Loucy (cell line): Measurements from ENCODE around the gene PLXNA4.

Experiments used
- H2AFZ ChIP-seq: fragments of 200-600 bp; sonication (generic); 2 replicates; pipeline ENCODE4 v1.6.0; 2016; ENCODE audit warnings: antibody characterized with exemption, mild to moderate bottlenecking, low read length, moderate library complexity
- H3F3A ChIP-seq: fragments of 200-600 bp; 2 replicates; pipeline ENCODE4 v1.6.0; 2016; ENCODE audit warnings: antibody characterized with exemption, low read depth, mild to moderate bottlenecking
- H3K27me3 ChIP-seq: fragments of 200-600 bp; sonication (generic); 2 replicates; pipeline ENCODE4 v1.6.1; 2014; ENCODE audit warnings: low read length, mild to moderate bottlenecking; ENCODE audit not compliant: insufficient read depth, poor library complexity, severe bottlenecking
- H3K36me3 ChIP-seq: fragments of 200-600 bp; sonication (generic); 2 replicates; pipeline ENCODE4 v1.6.1; 2016; ENCODE audit warnings: low read length; ENCODE audit not compliant: insufficient read depth
- H3K4me1 ChIP-seq: fragments of 200-600 bp; sonication (generic); 2 replicates; pipeline ENCODE4 v1.5.1; 2014; ENCODE audit warnings: low read length, mild to moderate bottlenecking; ENCODE audit not compliant: insufficient read depth, poor library complexity, severe bottlenecking
- H3K4me2 ChIP-seq: fragments of 200-600 bp; sonication (generic); 2 replicates; pipeline ENCODE4 v1.6.0; 2014; ENCODE audit warnings: antibody characterized with exemption, low read length, low read depth, mild to moderate bottlenecking; ENCODE audit not compliant: poor library complexity, severe bottlenecking
- H3K4me3 ChIP-seq: fragments of 200-600 bp; sonication (generic); 2 replicates; pipeline ENCODE4 v1.5.1; 2014; ENCODE audit warnings: low read length, mild to moderate bottlenecking, mixed read lengths; ENCODE audit not compliant: poor library complexity, severe bottlenecking
- H3K79me2 ChIP-seq: fragments of 200-600 bp; sonication (generic); 2 replicates; pipeline ENCODE4 v1.6.1; 2014; ENCODE audit warnings: low read length; ENCODE audit not compliant: insufficient read depth
- H3K9ac ChIP-seq: fragments of 200-600 bp; sonication (generic); 2 replicates; pipeline ENCODE4 v1.6.0; 2014; ENCODE audit warnings: mild to moderate bottlenecking, low read depth, low read length, moderate library complexity; ENCODE audit not compliant: poor library complexity, severe bottlenecking
- H3K9me2 ChIP-seq: fragments of 200-600 bp; sonication (generic); replicated peaks from 2 replicates; pipeline ENCODE4 v1.6.1; 2016; ENCODE audit warnings: low read depth, low read length, mixed read lengths
- H3K9me3 ChIP-seq: fragments of 200-600 bp; sonication (generic); 2 replicates; pipeline ENCODE4 v1.6.1; 2014; ENCODE audit warnings: mild to moderate bottlenecking, antibody characterized with exemption, low read length, low read depth; ENCODE audit not compliant: insufficient read depth
- H4K20me1 ChIP-seq: fragments of 200-600 bp; sonication (generic); 2 replicates; pipeline ENCODE4 v1.6.0; 2014; ENCODE audit warnings: antibody characterized with exemption, low read length, mild to moderate bottlenecking; ENCODE audit not compliant: insufficient read depth, poor library complexity, severe bottlenecking
- CTCF ChIP-seq: fragments of 200-600 bp; sonication (generic); conservative IDR thresholded peaks from 2 replicates; pipeline ENCODE4 v1.5.1; 2014; ENCODE audit warnings: mild to moderate bottlenecking, antibody characterized with exemption, low read length
- EZH2phosphoT487 ChIP-seq: fragments of 200-600 bp; IDR thresholded peaks from 2 replicates; pipeline ENCODE4 v1.6.1; 2018; ENCODE audit warnings: antibody characterized with exemption, mild to moderate bottlenecking, moderate library complexity, borderline replicate concordance

Gene PLXNA4

GRCh38 chr7:132575982-132576720 lies at the start of gene PLXNA4:
Gene PLXNA4 (minus strand): TSS chr7:132576470. CDS start chr7:132508693, 67,777 bp downstream.
- H3K9ac ChIP-seq, result no peak within 1 kb of the TSS

GRCh38 chr7:132625651-132626050 lies 49.4 kb upstream of the PLXNA4 start:
- Histone ChIP-seq H3K4me3 (no peak overlapping the region), H3K36me3 (no peaks in the 10 kb centered on the region), H4K20me1 (no peaks in the 10 kb centered on the region), H3K9me2 (no peaks in the 10 kb centered on the region), H3K4me2 (no peak overlapping the region), H3F3A (no peaks in the 10 kb centered on the region), H3K9me3 (no peaks in the 10 kb centered on the region; the same call in 1 of the 2 replicates), H2AFZ (no peak overlapping the region), H3K79me2 (no peaks in the 10 kb centered on the region), H3K9ac (no peak overlapping the region), H3K4me1 (no peaks in the 10 kb centered on the region), H3K27me3 (no peaks in the 10 kb centered on the region)
- TF ChIP-seq CTCF (no peak), EZH2phosphoT487 (no peak)

More at GRCh38 chr7:132575982-132576720, at the start of gene PLXNA4:
- Histone ChIP-seq H3K4me1 (peaks cover 3% of the 10 kb centered on the region), H3K4me3 (peak within 1 kb of the TSS; percentile 46), H3K27me3 (peaks cover 25% of the 10 kb centered on the region), H3K4me2 (peak within 1 kb of the TSS; percentile 57), H3K9me3 (no peaks in the 10 kb centered on the region), H3K9me2 (no peaks in the 10 kb centered on the region), H3F3A (no peaks in the 10 kb centered on the region), H3K79me2 (no peaks in the 10 kb centered on the region), H4K20me1 (no peaks in the 10 kb centered on the region), H3K36me3 (no peaks in the 10 kb centered on the region), H2AFZ (no peak within 1 kb of the TSS)
- TF ChIP-seq CTCF, result no peak
- no peak for TF ChIP-seq EZH2phosphoT487

- no peak overlapping the region for H2AFZ ChIP-seq
- no peaks in the 10 kb centered on the region for H3K27me3 ChIP-seq
- no peaks in the 10 kb centered on the region for H3K9me2 ChIP-seq
- H3F3A ChIP-seq, result no peaks in the 10 kb centered on the region
- no peaks in the 10 kb centered on the region; the same call in 1 of the 2 replicates for H3K9me3 ChIP-seq
- H3K36me3 ChIP-seq, result no peaks in the 10 kb centered on the region
- no peaks in the 10 kb centered on the region for H3K79me2 ChIP-seq
- no peak overlapping the region for H3K4me2 ChIP-seq
- no peak overlapping the region for H3K9ac ChIP-seq
- no peaks in the 10 kb centered on the region for H3K4me1 ChIP-seq
- H3K4me3 ChIP-seq, result no peak overlapping the region
- TF ChIP-seq EZH2phosphoT487 (no peak), CTCF (no peak)
- no peaks in the 10 kb centered on the region for H4K20me1 ChIP-seq
Observed at GRCh38 chr7:132622081-132622480, 45.8 kb upstream of the PLXNA4 start.
